Stimulated activated CD8-positive, alpha-beta memory T cell treated with anti-CD3 and anti-CD28 coated beads, Interleukin-7, amount 100 ng/mL, for 48 hours (primary cell): ENCODE results near the gene IFNL4.

ENCODE experiments used
- DNase-seq, 2 donors: peaks; one replicate each; pipeline ENCODE4 v3.0.0-alpha.2; 2020; ENCODE audit warnings: low read depth in 1 of 2; ENCODE audit errors: extremely low read depth in 1 of 2

The IFNL4 gene

GRCh38 chr19:39196860-39197562 is 51.6 kb downstream of the IFNL4 start, which contains the start of gene NCCRP1:
Gene NCCRP1, plus strand, starts transcription at chr19:39196964. Its CDS starts 19 bp downstream, at chr19:39196983.
- no peak for DNase-seq

DNA sequence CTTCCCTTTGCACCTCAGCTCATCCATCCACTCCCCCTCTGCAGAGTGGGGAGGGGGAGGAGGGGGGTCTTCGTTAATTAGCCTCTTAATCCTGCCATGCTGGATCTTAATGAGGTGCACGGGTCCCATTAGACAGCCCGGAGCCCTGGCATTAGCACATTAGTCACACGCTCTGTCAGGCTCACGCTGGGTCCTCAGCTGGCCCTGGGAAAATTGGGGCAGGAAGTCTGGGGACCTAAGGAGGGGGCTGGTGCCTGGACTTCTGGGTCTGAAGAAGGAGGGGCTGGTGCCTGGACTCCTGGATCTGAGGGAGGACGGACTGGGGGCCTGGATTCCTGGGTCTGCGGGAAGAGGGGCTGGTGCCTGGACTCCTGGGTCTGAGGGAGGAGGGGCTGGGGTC is 52.3 kb downstream of the IFNL4 start:
- DNase-seq: no peak
